WTC11 (cell line): Measurements from ENCODE around the gene PIP4K2A. TPM values are rescaled to one million over a fixed set of nuclear protein-coding genes. Genes with fewer than 3 reads are reported as not detected.

ENCODE experiments used
- ATAC-seq: fragments of 200-7000 bp; cut with Tn5 transposase; 2 replicates; pipeline ENCODE4 v1.10.0; 2021; ENCODE audit warnings: mild to moderate bottlenecking, moderate library complexity
- CTCF ChIA-PET: fragments of 300-600 bp; sonication (Branson Sonifier 250); formaldehyde crosslinking; loops from one replicate; lab custom pipeline; 2021; ENCODE audit warnings: antibody characterized with exemption; lab: Charles Lee
- POLR2A ChIA-PET: fragments of 350-600 bp; sonication (Branson Sonifier 250); formaldehyde crosslinking; loops from one replicate; lab custom pipeline; 2021; ENCODE audit warnings: antibody characterized with exemption; lab: Charles Lee
- DNase-seq: peaks from one replicate; pipeline ENCODE4 v3.0.0; 2021; ENCODE audit warnings: low spot score
- H3K27ac Mint-ChIP-seq: 2 replicates; pipeline ENCODE4 v1.8.0; 2021; ENCODE audit warnings: mixed read lengths
- H3K27me3 Mint-ChIP-seq: 2 replicates; pipeline ENCODE4 v1.8.0; 2021; ENCODE audit warnings: low read depth, mild to moderate bottlenecking, moderate library complexity, mixed read lengths
- H3K36me3 Mint-ChIP-seq: 2 replicates; pipeline ENCODE4 v1.8.0; 2021; ENCODE audit warnings: mixed read lengths
- H3K4me1 Mint-ChIP-seq: 2 replicates; pipeline ENCODE4 v1.8.0; 2022; ENCODE audit warnings: mixed read lengths
- H3K4me3 Mint-ChIP-seq: 2 replicates; pipeline ENCODE4 v1.8.0; 2021; ENCODE audit warnings: mild to moderate bottlenecking, moderate library complexity, mixed read lengths
- H3K9me3 Mint-ChIP-seq: 2 replicates; pipeline ENCODE4 v1.8.0; 2021; ENCODE audit warnings: mixed read lengths
- ATF1 ChIP-seq: sonication (generic); formaldehyde crosslinking; IDR thresholded peaks from 2 replicates; pipeline ENCODE4 v1.8.1; 2023; ENCODE audit warnings: mild to moderate bottlenecking, moderate library complexity, missing genetic modification reagents
- CDX4 ChIP-seq: fragments of 250-450 bp; sonication (Bioruptor Pico); IDR thresholded peaks from 2 replicates; pipeline ENCODE4 v1.9.0; 2021; ENCODE audit warnings: moderate library complexity, mild to moderate bottlenecking, inconsistent platforms, borderline replicate concordance
- CREM ChIP-seq: sonication (generic); formaldehyde crosslinking; IDR thresholded peaks from 2 replicates; pipeline ENCODE4 v1.8.1; 2022; ENCODE audit warnings: mild to moderate bottlenecking, missing genetic modification reagents, moderate library complexity
- E2F4 ChIP-seq: sonication (generic); formaldehyde crosslinking; IDR thresholded peaks from 2 replicates; pipeline ENCODE4 v1.8.1; 2022; ENCODE audit warnings: low read depth, mild to moderate bottlenecking, moderate library complexity, missing genetic modification reagents, borderline replicate concordance
- GABPB1 ChIP-seq: sonication (generic); formaldehyde crosslinking; IDR thresholded peaks from 2 replicates; pipeline ENCODE4 v1.8.1; 2023; ENCODE audit warnings: mild to moderate bottlenecking, missing genetic modification reagents
- GTF2I ChIP-seq: fragments of 250-450 bp; sonication (Bioruptor Pico); conservative IDR thresholded peaks from 2 replicates; pipeline ENCODE4 v1.4.0; 2021; ENCODE audit warnings: mild to moderate bottlenecking
- HMGA2 ChIP-seq: fragments of 250-450 bp; sonication (Bioruptor Pico); IDR thresholded peaks from 2 replicates; pipeline ENCODE4 v1.4.0; 2021; ENCODE audit warnings: mild to moderate bottlenecking, moderate library complexity
- JUN ChIP-seq: sonication (generic); formaldehyde crosslinking; IDR thresholded peaks from 2 replicates; pipeline ENCODE4 v1.8.0; 2023; ENCODE audit warnings: mild to moderate bottlenecking, missing genetic modification reagents
- OVOL2 ChIP-seq: fragments of 250-450 bp; sonication (Bioruptor Pico); IDR thresholded peaks from 2 replicates; pipeline ENCODE4 v1.9.0; 2021; ENCODE audit warnings: mild to moderate bottlenecking, borderline replicate concordance
- TP53 ChIP-seq: sonication (generic); formaldehyde crosslinking; IDR thresholded peaks from 2 replicates; pipeline ENCODE4 v1.8.1; 2023; ENCODE audit warnings: mild to moderate bottlenecking, missing genetic modification reagents
- ZNF396 ChIP-seq: fragments of 250-450 bp; sonication (Bioruptor Pico); IDR thresholded peaks from 2 replicates; pipeline ENCODE4 v1.8.0; 2021; ENCODE audit warnings: mild to moderate bottlenecking, moderate library complexity, borderline replicate concordance
- total RNA-seq: library from RNA; stranded (reverse); gene quantifications from 3 replicates; pipeline ENCODE4 v1.2.3, GENCODE V29; 2021
- TF ChIP-seq, protein P1 (sequence below): sonication (generic); formaldehyde crosslinking; IDR thresholded peaks from 2 replicates; pipeline ENCODE4 v1.8.1; 2022; ENCODE audit warnings: missing genetic modification reagents, borderline replicate concordance
- TF ChIP-seq, protein P2 (sequence below): fragments of 200-600 bp; IDR thresholded peaks from 2 replicates; pipeline ENCODE4 v1.8.0; 2022; ENCODE audit warnings: antibody characterized with exemption
- TF ChIP-seq, protein P3 (sequence below): fragments of 250-450 bp; sonication (Bioruptor Pico); IDR thresholded peaks from 2 replicates; pipeline ENCODE4 v1.9.0; 2021; ENCODE audit warnings: mild to moderate bottlenecking, borderline replicate concordance
- TF ChIP-seq, protein P4 (sequence below): fragments of 250-450 bp; sonication (Bioruptor Pico); IDR thresholded peaks from 2 replicates; pipeline ENCODE4 v2.1.2; 2022; ENCODE audit warnings: mild to moderate bottlenecking, moderate library complexity

PIP4K2A gene
- total RNA-seq, 1 experiment from 2014 or later = 47.5 TPM

DNA sequence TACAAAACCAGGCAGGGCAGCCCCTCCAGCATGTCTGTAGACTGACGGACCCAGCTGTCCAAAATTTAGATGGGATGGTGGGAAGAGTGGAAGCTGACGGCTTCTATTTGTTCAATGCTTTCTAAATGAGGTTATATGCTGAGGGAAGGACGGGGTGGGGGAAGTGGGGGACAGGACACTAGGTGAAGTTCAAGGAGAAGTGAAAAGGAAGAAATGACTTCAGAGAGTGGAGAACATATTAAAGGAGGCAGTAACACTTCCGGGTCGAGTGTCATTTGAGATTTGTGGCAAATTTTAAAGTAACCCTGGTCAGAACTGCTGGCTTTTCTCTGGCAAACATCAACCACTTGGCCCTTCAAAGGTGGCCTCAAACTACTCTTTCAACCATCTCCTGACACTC, 9.4 kb downstream of the PIP4K2A start:
- no peak for TF ChIP-seq OVOL2 (CRISPR knock-in tag)
- TF ChIP-seq GABPB1 (CRISPR knock-in tag) = no peak
- TF ChIP-seq GTF2I (CRISPR knock-in tag) = no peak
- no peak for TF ChIP-seq CDX4 (CRISPR knock-in tag)
- no peak for TF ChIP-seq CREM (CRISPR knock-in tag)
- TF ChIP-seq, protein P1, sequence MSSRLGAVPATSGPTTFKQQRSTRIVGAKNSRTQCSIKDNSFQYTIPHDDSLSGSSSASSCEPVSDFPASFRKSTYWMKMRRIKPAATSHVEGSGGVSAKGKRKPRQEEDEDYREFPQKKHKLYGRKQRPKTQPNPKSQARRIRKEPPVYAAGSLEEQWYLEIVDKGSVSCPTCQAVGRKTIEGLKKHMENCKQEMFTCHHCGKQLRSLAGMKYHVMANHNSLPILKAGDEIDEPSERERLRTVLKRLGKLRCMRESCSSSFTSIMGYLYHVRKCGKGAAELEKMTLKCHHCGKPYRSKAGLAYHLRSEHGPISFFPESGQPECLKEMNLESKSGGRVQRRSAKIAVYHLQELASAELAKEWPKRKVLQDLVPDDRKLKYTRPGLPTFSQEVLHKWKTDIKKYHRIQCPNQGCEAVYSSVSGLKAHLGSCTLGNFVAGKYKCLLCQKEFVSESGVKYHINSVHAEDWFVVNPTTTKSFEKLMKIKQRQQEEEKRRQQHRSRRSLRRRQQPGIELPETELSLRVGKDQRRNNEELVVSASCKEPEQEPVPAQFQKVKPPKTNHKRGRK (CRISPR knock-in tag) = no peak
- no peak for TF ChIP-seq JUN (CRISPR knock-in tag)
- no peak for TF ChIP-seq ATF1 (CRISPR knock-in tag)
- no peak for TF ChIP-seq TP53 (CRISPR knock-in tag)
- TF ChIP-seq, protein P2, sequence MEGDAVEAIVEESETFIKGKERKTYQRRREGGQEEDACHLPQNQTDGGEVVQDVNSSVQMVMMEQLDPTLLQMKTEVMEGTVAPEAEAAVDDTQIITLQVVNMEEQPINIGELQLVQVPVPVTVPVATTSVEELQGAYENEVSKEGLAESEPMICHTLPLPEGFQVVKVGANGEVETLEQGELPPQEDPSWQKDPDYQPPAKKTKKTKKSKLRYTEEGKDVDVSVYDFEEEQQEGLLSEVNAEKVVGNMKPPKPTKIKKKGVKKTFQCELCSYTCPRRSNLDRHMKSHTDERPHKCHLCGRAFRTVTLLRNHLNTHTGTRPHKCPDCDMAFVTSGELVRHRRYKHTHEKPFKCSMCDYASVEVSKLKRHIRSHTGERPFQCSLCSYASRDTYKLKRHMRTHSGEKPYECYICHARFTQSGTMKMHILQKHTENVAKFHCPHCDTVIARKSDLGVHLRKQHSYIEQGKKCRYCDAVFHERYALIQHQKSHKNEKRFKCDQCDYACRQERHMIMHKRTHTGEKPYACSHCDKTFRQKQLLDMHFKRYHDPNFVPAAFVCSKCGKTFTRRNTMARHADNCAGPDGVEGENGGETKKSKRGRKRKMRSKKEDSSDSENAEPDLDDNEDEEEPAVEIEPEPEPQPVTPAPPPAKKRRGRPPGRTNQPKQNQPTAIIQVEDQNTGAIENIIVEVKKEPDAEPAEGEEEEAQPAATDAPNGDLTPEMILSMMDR = no peak
- no peak for TF ChIP-seq ZNF396 (CRISPR knock-in tag)
- TF ChIP-seq, protein P3, sequence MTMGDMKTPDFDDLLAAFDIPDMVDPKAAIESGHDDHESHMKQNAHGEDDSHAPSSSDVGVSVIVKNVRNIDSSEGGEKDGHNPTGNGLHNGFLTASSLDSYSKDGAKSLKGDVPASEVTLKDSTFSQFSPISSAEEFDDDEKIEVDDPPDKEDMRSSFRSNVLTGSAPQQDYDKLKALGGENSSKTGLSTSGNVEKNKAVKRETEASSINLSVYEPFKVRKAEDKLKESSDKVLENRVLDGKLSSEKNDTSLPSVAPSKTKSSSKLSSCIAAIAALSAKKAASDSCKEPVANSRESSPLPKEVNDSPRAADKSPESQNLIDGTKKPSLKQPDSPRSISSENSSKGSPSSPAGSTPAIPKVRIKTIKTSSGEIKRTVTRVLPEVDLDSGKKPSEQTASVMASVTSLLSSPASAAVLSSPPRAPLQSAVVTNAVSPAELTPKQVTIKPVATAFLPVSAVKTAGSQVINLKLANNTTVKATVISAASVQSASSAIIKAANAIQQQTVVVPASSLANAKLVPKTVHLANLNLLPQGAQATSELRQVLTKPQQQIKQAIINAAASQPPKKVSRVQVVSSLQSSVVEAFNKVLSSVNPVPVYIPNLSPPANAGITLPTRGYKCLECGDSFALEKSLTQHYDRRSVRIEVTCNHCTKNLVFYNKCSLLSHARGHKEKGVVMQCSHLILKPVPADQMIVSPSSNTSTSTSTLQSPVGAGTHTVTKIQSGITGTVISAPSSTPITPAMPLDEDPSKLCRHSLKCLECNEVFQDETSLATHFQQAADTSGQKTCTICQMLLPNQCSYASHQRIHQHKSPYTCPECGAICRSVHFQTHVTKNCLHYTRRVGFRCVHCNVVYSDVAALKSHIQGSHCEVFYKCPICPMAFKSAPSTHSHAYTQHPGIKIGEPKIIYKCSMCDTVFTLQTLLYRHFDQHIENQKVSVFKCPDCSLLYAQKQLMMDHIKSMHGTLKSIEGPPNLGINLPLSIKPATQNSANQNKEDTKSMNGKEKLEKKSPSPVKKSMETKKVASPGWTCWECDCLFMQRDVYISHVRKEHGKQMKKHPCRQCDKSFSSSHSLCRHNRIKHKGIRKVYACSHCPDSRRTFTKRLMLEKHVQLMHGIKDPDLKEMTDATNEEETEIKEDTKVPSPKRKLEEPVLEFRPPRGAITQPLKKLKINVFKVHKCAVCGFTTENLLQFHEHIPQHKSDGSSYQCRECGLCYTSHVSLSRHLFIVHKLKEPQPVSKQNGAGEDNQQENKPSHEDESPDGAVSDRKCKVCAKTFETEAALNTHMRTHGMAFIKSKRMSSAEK (CRISPR knock-in tag) = no peak
- peaks cover 64% of the 10 kb centered on the region for H3K4me1 Mint-ChIP-seq
- POLR2A ChIA-PET = interaction anchor here (0.7 kb wide), 1 partner anchor 1181 kb away, joined by 4 read pairs; no protein-coding TSS in a partner anchor
- H3K9me3 Mint-ChIP-seq = no peaks in the 10 kb centered on the region; the same call in 1 of the 2 replicates
- H3K27me3 Mint-ChIP-seq = no peaks in the 10 kb centered on the region
- no peak overlapping the region for H3K4me3 Mint-ChIP-seq
- H3K27ac Mint-ChIP-seq = no peak overlapping the region; the same call in 1 of the 2 replicates
- H3K36me3 Mint-ChIP-seq = peaks cover 5% of the 10 kb centered on the region
- CTCF ChIA-PET = interaction anchor here (0.6 kb wide), 2 partner anchors 45 to 765 kb away, joined by 3 to 6 read pairs; no protein-coding TSS in a partner anchor
- no peak for DNase-seq
- no peak for ATAC-seq

DNA sequence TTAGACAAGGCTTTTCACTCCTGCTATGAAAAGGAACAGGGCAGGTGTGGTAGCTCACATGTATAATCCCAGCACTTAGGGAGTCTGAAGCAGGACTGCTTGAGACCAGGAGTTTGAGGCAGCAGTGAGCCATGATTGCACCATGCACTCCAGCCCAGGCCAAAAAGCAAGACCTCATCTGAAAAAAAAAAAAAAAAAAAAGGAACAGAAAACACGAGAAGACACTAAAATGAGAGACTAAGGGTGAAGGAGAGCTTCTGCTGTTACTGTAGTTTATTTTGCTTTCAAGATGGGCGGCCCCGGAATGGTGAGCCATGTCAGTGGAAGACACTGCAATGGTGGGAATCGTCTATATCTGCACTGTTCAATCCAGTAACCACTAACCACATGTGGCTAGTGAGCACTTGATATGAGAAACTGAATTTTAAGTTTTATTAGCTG, 9.9 kb downstream of the PIP4K2A start:
- ChIA-PET POLR2A (interaction anchor here (0.7 kb wide), 1 partner anchor 1181 kb away, joined by 4 read pairs; no protein-coding TSS in a partner anchor), CTCF (interaction anchor here (1.4 kb wide), 1 partner anchor 14 kb away, joined by 3 read pairs; no protein-coding TSS in a partner anchor)
- no peaks in the 10 kb centered on the region for H3K27me3 Mint-ChIP-seq

More for the DNA sequence above, 9.9 kb downstream of the PIP4K2A start:
- H3K27ac Mint-ChIP-seq = no peak overlapping the region; the same call in 1 of the 2 replicates
- H3K4me3 Mint-ChIP-seq = no peak overlapping the region
- H3K9me3 Mint-ChIP-seq = no peaks in the 10 kb centered on the region; the same call in 1 of the 2 replicates
- no peak for ATAC-seq
- no peak for TF ChIP-seq HMGA2 (CRISPR knock-in tag)
- TF ChIP-seq, protein P4, sequence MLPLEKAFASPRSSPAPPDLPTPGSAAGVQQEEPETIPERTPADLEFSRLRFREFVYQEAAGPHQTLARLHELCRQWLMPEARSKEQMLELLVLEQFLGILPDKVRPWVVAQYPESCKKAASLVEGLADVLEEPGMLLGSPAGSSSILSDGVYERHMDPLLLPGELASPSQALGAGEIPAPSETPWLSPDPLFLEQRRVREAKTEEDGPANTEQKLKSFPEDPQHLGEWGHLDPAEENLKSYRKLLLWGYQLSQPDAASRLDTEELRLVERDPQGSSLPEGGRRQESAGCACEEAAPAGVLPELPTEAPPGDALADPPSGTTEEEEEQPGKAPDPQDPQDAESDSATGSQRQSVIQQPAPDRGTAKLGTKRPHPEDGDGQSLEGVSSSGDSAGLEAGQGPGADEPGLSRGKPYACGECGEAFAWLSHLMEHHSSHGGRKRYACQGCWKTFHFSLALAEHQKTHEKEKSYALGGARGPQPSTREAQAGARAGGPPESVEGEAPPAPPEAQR (CRISPR knock-in tag) = no peak
- no peak for TF ChIP-seq E2F4 (CRISPR knock-in tag)
- H3K36me3 Mint-ChIP-seq = peaks cover 5% of the 10 kb centered on the region
- DNase-seq = no peak
- H3K4me1 Mint-ChIP-seq = peaks cover 68% of the 10 kb centered on the region
